GM12865 (cell line): ENCODE results near the gene SLC15A4.

Experiments
- DNase-seq: peaks from one replicate; pipeline ENCODE4 v3.0.0; 2010; ENCODE audit warnings: low read depth
- H3K4me3 ChIP-seq: 2 replicates; pipeline ENCODE4 v1.5.1; 2011; ENCODE audit warnings: mild to moderate bottlenecking, low read depth, low read length, control low read depth
- CTCF ChIP-seq: IDR thresholded peaks from 2 replicates; pipeline ENCODE4 v1.5.1; 2011; ENCODE audit warnings: low read length, control low read depth, low read depth, inconsistent platforms; ENCODE audit not compliant: insufficient read depth; ENCODE audit errors: missing control alignments

The SLC15A4 gene

GRCh38 chr12:128798571-128799341, 25.0 kb downstream of the SLC15A4 start:
- peak overlapping the region; percentile 25 for H3K4me3 ChIP-seq
- peak; percentile 68 for DNase-seq
- peak; percentile 13 for TF ChIP-seq CTCF

GRCh38 chr12:128797119-128798118, 26.3 kb downstream of the SLC15A4 start:
- no peak for TF ChIP-seq CTCF
- no peak for DNase-seq
- no peak overlapping the region; the same call in 1 of the 2 replicates for H3K4me3 ChIP-seq

- no peak overlapping the region; the same call in 1 of the 2 replicates for H3K4me3 ChIP-seq
- peak; percentile 44 for DNase-seq
- no peak for TF ChIP-seq CTCF
Measured at GRCh38 chr12:128796439-128797118, 27.2 kb downstream of the SLC15A4 start.

GRCh38 chr12:128795530-128796361, 28.0 kb downstream of the SLC15A4 start:
- DNase-seq, result peak; percentile 48
- no peak for TF ChIP-seq CTCF
- no peak overlapping the region; the same call in 1 of the 2 replicates for H3K4me3 ChIP-seq

GRCh38 chr12:128794661-128795529, 28.9 kb downstream of the SLC15A4 start:
- peak; percentile 62 for DNase-seq
- no peak for TF ChIP-seq CTCF
- no peak overlapping the region for H3K4me3 ChIP-seq
